DMS 273 (cell line): ENCODE data around the gene NPIPA2.
"Not testable (repeated sequence)": the region's sequence is repeated elsewhere in the genome, so short reads cannot be mapped to it uniquely, and the experiment has no call there.

Source experiments
- DNase-seq: peaks from one replicate; lab custom pipeline; 2025; ENCODE audit not compliant: unreplicated experiment; lab: John Stamatoyannopoulos, UW

Gene NPIPA2

DNA sequence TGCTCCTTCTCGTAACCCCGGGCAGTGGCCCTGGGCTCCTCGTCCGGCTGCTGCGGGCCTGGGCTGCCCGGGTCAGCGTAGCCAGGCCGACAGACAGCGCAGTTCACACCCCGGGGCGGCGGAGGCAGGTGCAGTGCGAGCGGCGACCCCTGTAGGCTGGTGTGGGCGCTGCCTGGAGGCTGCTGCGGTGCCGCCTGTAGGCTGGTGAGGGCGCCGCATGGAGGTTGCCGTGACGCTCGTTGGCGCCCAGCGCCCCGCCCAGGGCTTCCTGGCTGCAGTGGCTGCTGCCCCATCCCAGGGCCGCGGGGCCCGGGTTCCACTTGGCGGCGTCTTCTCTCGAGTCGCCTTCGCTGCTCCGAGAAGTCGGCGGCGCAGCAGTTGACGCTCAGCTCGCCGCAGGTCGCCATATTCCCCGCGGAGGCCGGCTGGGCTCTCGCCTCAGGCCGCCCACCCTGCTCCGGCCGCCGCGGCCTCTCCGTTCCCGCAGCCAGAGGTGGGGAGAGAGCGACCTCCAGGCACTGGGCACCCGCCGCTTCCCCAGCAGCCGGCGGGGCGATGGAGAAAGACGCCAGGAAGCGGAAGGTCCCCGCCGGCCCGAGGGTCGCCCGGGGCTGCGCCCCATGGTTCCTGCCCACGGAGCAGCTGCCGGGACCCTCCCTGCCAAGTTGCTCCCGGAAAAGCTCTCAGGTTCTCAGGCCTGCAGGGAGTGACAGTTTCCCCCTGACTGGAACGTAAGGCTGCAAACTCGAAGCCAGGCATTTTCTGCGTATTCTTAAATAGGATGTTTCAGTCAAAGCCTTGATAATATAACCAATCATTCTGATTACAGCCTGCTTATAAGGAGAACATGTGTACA, at the start of gene NPIPA2:
TSS of gene NPIPA2 (plus strand) at position 261 of the 856 bp plus-strand sequence. CDS start 5,533 bp downstream, outside the sequence.
- DNase-seq, result not testable (repeated sequence)

DNA sequence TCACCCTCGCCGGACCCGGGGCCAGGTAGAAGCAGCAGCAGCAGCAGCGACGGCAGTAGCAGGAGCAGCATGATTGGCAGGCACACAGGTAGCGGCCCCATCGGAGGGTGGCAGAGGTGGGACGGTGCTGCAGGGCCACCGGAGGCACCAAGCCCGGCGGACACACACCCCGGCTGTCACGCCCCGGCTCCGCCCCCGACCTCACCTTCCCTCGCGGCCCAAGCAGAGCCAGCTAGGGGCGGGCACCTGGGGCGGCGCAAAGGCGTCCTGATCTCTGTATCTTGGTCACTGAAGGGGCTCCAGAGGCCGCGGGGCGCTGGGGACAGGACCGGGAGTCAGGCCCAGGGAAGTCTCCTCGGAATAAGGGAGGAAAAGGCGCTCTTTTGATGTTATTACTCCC, 48.2 kb upstream of the NPIPA2 start, which contains the start of gene PLA2G10:
TSS of gene PLA2G10 (minus strand) at position 180 of the 400 bp plus-strand sequence. CDS start at position 101, 79 bp downstream.
- not testable (repeated sequence) for DNase-seq

DNA sequence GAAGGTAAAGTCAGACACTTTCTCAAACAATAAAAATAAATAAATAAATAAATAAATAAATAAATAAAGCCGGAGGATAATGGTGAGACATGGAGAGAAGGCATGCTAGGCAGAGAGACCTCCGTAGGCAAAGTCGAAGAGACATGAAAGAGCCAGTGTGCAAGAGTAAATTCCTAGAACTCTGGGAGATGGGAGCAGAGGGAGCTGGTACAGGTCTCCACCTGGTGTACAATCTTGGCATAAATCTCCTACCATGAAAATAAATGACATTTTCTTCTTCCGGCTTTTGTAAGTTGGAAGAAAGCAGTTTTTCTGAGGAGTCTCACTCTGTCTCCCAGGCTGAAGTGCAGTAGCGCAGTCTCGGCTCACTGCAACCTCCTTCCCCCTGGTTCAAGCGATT, 40.5 kb upstream of the NPIPA2 start:
- not testable (repeated sequence) for DNase-seq

DNA sequence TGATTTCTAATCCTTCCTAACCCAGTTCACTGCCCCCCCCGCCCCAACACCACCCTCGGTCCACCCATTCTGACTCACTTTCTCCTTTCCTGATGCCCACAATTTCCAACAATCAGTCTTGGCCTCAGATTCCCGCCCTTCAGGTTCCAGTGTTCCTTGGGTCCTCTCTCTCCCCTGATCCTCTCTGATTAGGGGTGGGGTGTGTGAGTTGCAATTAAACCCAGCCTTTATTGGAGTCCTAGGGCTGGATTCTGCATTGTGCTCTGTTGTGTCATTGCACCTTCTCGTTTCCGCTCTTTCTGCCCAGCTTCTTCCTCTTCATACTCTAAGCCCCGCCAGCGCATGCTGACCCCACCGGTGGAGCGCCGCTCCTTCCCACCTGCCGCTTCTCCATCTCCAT, 39.7 kb upstream of the NPIPA2 start:
- not testable (repeated sequence) for DNase-seq

DNA sequence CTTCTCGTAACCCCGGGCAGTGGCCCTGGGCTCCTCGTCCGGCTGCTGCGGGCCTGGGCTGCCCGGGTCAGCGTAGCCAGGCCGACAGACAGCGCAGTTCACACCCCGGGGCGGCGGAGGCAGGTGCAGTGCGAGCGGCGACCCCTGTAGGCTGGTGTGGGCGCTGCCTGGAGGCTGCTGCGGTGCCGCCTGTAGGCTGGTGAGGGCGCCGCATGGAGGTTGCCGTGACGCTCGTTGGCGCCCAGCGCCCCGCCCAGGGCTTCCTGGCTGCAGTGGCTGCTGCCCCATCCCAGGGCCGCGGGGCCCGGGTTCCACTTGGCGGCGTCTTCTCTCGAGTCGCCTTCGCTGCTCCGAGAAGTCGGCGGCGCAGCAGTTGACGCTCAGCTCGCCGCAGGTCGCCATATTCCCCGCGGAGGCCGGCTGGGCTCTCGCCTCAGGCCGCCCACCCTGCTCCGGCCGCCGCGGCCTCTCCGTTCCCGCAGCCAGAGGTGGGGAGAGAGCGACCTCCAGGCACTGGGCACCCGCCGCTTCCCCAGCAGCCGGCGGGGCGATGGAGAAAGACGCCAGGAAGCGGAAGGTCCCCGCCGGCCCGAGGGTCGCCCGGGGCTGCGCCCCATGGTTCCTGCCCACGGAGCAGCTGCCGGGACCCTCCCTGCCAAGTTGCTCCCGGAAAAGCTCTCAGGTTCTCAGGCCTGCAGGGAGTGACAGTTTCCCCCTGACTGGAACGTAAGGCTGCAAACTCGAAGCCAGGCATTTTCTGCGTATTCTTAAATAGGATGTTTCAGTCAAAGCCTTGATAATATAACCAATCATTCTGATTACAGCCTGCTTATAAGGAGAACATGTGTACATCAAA, 38.9 kb upstream of the NPIPA2 start, which contains the start of gene NPIPA3:
TSS of gene NPIPA3 (plus strand) at position 256 of the 856 bp plus-strand sequence. CDS start 5,533 bp downstream, outside the sequence.
- not testable (repeated sequence) for DNase-seq

DNA sequence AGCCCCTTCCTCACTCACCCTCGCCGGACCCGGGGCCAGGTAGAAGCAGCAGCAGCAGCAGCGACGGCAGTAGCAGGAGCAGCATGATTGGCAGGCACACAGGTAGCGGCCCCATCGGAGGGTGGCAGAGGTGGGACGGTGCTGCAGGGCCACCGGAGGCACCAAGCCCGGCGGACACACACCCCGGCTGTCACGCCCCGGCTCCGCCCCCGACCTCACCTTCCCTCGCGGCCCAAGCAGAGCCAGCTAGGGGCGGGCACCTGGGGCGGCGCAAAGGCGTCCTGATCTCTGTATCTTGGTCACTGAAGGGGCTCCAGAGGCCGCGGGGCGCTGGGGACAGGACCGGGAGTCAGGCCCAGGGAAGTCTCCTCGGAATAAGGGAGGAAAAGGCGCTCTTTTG, 9.1 kb upstream of the NPIPA2 start:
- not testable (repeated sequence) for DNase-seq

DNA sequence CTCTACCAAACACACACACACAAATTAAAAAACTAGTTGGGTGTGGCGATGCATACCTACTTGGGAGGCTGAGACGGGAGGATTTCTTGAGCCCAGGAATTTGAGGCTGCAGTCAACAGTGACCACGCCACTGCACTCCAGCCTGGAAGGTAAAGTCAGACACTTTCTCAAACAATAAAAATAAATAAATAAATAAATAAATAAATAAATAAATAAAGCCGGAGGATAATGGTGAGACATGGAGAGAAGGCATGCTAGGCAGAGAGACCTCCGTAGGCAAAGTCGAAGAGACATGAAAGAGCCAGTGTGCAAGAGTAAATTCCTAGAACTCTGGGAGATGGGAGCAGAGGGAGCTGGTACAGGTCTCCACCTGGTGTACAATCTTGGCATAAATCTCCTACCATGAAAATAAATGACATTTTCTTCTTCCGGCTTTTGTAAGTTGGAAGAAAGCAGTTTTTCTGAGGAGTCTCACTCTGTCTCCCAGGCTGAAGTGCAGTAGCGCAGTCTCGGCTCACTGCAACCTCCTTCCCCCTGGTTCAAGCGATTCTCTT, 1.4 kb upstream of the NPIPA2 start:
- not testable (repeated sequence) for DNase-seq

DNA sequence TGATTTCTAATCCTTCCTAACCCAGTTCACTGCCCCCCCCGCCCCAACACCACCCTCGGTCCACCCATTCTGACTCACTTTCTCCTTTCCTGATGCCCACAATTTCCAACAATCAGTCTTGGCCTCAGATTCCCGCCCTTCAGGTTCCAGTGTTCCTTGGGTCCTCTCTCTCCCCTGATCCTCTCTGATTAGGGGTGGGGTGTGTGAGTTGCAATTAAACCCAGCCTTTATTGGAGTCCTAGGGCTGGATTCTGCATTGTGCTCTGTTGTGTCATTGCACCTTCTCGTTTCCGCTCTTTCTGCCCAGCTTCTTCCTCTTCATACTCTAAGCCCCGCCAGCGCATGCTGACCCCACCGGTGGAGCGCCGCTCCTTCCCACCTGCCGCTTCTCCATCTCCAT, 539 bp upstream of the NPIPA2 start:
- DNase-seq, result not testable (repeated sequence)

DNA sequence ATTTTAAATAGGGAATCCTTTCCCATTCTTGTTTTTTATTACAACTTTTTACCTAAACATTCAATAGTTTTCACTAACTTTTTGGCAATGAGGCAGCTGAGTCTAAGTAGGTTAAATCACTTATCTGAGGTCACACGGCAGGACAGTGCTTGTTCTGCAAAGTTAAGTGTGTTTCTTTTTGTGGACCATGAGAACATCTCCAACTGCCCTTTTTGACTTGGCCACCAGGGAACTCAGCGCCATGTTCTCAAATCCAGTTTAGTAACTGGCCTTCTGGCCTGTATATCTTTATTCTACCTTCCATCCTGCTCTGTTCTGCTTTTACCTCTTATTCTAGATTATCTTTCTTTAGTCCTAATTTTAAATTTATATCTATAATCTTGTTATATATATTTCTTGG, 31.3 kb downstream of the NPIPA2 start:
- not testable (repeated sequence) for DNase-seq

DNA sequence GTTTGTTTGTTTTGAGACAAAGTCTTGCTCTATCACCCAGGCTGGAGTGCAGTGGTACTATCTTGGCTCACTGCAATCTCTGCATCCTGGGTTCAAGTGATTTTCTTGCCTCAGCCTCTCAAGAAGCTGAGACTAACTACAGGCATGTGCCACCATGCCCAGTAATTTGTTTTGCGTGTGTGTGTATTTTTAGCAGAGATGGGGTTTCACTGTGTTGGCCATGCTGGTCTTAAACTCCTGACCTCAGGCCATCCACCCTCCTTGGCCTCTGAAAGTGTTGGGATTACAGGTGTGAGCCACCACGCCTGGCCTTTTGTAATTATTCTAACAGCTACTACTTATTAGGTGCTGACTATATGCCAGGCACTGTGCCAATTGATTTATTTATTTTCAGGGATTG, 33.3 kb downstream of the NPIPA2 start:
- not testable (repeated sequence) for DNase-seq

DNA sequence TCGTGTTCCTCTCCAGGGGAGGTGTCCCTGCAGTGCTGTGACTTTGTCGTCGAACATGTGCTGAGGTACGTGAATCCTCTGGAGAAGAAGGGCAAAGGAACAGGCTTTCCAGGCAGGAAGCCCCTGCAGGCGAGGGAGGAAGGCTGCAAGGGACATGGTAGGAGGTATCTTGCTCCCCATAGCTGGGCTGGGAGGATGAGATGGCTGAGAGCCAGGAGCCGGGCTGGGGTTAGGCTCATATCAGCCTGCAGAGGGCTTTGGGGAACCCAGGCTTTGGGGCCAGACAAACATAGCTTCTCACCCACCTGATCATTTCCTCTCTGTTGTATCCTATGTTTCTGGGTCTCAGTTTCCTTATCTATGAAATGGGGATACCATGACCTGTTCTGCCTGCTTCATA, 34.4 kb downstream of the NPIPA2 start:
- not testable (repeated sequence) for DNase-seq

DNA sequence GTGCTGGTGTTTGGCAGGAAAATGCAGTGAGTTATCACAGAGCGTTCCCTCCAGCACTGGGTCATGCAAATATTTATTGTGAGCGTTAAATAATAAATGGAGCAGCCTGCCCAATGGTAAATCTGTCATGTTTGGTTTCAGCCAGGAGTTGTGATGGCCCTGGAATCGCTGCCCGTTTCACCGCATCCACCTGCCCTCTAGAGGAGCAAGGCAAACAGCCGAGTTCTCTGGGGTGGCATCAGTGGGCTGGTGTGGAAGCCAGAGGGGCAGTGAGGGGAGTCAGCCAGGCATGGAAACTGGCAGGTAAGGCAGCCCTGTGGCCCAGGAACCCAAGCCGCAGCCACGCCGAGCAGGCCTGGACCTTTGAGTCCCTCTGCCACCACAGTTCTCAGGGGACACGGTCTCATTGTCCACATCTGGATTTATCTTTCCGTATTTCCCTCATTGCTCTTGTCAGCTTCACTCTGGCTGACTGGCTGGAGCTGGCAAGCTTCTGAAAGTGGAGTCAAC, 37.1 kb downstream of the NPIPA2 start:
- DNase-seq, result not testable (repeated sequence)

DNA sequence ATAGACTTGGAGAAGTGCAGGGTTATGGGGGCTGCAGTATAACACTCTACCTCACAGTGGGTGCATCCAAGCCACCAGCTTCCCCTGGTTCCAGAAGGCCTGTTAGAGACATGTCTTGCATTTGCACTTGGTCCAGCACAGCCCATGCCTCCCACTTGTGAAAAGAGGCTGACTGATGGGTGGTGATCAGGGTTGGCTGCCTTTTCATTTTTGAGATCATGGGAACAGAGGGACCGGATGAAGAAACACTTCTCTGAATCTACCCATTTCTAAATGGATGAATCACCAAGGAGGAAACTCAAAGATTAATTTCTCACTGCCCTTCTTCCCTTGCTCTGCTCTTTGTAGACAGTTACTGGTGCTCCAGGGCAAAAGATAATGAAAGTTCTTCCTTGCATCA, 43.8 kb downstream of the NPIPA2 start:
- not testable (repeated sequence) for DNase-seq

DNA sequence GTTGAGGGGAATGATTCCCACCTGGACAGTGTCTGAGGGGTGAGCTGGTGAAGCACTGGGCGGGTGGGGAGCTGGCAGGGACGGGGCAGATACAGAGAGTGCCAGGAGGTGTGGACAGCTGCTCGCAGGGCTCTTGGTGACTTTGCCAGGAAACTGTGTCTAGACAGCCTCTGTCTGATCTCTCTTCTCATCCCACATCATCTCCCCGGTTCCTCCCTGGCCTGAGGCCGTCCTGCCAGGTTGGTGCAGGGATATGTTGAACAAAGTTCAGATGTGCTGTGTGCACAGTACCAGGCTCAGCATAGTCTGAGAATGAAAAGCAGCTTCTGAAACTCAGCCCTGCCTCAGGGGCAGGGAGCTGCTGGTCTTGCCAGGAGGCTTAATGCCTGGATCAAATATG, 47.2 kb downstream of the NPIPA2 start:
- DNase-seq, result not testable (repeated sequence)

DNA sequence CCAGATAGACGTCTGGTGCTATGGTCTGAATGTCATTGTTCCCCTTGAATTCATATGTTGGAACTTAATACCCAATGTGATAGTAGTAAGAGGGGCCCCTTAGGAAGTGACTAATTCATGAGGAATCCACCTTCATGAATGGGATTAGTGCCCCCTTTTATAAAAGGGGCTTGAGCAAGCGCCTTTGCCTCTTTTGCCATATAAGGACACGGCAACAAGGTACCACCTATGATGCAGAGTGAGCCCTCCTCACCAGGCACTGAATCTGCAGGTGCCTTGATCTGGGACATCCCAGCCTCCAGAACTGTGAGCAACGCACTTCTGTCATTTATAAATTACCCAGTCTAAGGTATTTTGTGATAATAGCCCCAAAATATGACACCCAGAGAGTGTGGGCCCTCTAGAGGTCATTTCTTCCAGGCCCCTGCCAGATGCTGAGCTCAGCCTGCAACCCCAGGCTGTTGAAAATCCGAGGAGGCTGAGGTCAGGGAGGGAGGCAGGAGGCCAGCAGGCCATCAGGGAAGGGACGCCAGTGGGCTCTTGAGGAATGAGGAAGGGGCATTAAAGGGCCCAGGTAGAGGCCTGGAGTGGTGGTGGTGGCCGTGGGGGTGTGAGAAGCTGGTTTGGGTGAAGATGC, 48.1 kb downstream of the NPIPA2 start:
- not testable (repeated sequence) for DNase-seq

DNA sequence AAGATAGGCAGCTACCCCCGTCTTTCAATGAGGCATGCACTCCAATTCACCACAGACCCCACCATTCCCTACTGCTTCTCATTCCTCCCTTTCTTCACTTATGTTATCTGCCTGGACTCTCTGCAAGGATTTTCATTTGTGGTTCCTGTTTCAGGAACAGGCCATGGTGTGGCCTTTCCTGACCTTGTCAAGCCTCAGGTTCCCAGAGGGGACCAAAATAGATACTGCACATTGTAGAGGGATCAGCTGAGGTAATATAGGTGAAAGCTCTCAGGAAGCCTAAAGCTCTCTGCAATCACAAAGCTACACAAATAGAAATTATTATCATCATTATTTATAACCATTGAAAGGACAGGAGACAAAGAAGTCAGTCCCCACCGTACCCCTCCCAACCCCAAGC, 50.6 kb downstream of the NPIPA2 start:
- DNase-seq, result not testable (repeated sequence)

DNA sequence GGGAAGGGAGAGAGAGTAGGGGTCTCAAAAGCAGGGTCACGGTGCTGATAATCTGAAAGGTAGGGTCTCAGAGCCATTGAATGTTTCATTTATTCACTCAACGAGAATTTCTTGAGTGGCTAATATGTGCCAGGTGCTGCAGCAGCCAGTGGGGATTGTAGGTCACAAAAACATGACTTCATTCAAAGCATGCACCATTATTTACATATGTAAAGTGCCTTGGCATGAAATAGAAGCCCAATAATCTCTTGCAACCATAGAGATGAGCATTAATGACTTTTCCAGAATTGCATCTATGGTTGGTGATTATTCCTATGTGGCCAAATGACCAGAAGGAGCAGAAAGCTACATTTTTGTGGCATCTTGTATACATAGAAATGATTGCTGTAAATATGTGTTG, 55.2 kb downstream of the NPIPA2 start:
- DNase-seq, result not testable (repeated sequence)

DNA sequence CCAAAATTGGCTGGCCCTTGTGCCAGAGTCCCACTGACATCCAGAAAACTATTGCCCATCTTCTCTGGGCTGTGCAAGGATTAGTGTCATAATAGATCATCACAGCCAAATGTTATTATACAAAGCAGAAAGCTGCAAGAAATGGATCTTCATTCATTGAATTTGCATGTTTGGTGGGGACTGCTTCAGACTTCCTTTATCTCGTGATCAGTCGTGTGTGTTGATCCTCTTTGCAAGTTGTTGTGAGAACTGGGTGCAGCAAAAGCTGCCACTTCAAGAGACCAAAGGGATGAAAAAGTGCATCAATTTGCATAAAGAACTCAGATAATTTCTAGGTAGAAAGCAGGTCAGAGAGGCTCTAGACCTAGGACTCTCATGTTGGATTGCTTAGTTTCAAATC, 61.2 kb downstream of the NPIPA2 start:
- not testable (repeated sequence) for DNase-seq

DNA sequence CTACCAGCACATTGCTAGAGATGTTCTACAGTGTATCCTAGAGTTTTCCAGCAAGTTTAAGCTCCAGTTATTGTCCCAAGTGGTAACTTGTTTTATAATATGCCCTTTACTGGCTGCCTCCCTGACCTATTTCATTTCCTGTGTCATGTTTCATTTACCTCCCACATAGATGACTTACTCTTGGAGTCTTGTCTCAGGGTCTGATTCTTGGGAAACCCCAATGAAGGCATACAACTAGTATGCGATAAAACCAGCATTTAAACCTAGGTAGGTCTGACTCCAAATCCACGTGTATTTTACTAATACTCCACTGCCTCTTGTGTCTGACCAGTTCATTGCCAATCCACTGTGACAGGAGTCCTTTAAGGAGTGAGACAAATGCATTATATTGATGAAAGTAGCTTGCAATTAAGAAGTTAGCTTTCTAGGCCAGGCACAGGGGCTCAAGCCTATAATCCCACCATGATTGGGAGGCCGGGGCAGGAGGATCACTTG, 64.9 kb downstream of the NPIPA2 start:
- DNase-seq, result not testable (repeated sequence)

DNA sequence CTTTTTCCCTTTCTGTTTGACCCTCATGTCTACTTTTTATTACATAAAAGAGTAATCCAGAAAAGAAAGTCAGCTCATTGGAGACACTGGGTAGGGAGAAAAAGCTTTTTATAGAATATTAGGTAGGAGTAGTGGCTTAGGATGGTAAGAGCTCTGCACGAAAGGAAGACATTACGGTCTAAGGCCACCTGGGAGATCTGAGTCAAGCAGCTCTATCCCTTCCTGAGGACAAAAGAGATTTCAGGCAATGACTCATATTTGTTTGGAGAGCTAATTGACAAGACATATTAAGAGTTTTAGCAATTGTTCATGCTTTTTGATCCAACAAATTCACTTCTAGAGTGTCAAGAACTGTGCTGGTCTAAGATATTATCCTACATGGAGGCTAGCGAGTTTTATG, 71.6 kb downstream of the NPIPA2 start:
- not testable (repeated sequence) for DNase-seq
